ENCODE data around the gene PACSIN2. TPM values are rescaled to one million over a fixed set of nuclear protein-coding genes. Genes with fewer than 3 reads are reported as not detected.
A peak's percentile ranks its signal among the peaks of the same experiment; 100 is the strongest.
"Not testable (repeated sequence)": the region's sequence is repeated elsewhere in the genome, so short reads cannot be mapped to it uniquely, and the experiment has no call there.

The PACSIN2 gene
- total RNA-seq, 2 experiments from 2014 or later = 27.5 to 30.8 TPM

DNA sequence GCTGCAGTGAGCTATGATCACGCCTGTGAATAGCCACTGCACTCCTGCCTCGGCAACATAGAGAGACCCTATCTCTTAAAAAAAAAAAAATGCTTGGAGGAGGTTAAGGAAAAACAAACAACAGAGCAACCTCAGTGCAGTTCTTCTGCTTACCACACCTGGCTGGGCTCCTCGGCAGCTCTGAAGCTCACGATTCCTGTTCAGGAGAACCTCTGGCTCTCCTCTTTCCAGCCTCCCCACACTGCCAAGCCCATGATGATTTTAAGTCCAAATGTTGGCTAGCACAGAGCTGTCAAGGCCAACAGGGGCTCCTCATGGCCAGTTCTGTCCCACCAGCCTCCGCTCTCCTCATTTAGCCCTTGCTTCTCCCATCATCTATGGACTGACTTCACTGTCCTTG, 88.2 kb downstream of the PACSIN2 start:
- CTCF ChIA-PET = interaction anchor here (0.6 to 1.4 kb wide), 2 partner anchors 10 to 17 kb away, joined by 3 read pairs; no protein-coding TSS in a partner anchor
- DNase-seq (no peak), ATAC-seq (no peak)
- H3K27me3 Mint-ChIP-seq (ENCODE audit: low read depth) = no peaks in the 10 kb centered on the region
- no peaks in the 10 kb centered on the region for H3K9me3 Mint-ChIP-seq (ENCODE audit: insufficient read depth)
- POLR2A ChIA-PET = no interaction called here
- no peak overlapping the region for H3K4me3 Mint-ChIP-seq
- H3K4me1 Mint-ChIP-seq (ENCODE audit: low read depth) = peaks cover 25% of the 10 kb centered on the region
- no peaks in the 10 kb centered on the region for H3K36me3 Mint-ChIP-seq (ENCODE audit: low read depth)
- H3K27ac Mint-ChIP-seq = no peak overlapping the region

DNA sequence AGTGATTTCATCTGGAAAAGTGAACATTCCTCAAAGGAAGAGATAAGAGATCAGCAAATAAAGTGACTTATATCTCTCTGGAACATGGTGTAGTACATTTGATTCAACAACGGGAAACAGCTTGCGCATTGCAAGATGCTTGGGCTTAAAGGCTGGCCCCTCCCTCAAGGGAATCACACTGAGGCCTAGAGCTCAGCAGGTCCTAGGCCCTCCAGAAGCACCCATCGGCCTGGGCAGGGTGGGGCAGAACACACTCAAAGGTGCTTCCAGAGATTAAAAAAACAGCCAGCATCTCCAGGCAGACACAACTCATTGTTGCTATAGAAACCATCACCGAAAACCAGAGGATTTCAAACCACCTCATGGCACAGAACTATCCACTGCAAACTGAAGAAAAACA, 88.8 kb downstream of the PACSIN2 start:
- DNase-seq (no peak), ATAC-seq (no peak)
- Mint-ChIP-seq H3K27me3 (ENCODE audit: low read depth) (no peaks in the 10 kb centered on the region), H3K27ac (no peak overlapping the region), H3K9me3 (ENCODE audit: insufficient read depth) (no peaks in the 10 kb centered on the region), H3K4me3 (no peak overlapping the region), H3K4me1 (ENCODE audit: low read depth) (peaks cover 25% of the 10 kb centered on the region), H3K36me3 (ENCODE audit: low read depth) (no peaks in the 10 kb centered on the region)
- POLR2A ChIA-PET = no interaction called here
- CTCF ChIA-PET = interaction anchor here (1.4 kb wide), 1 partner anchor 18 kb away, joined by 3 read pairs; no protein-coding TSS in a partner anchor

DNA sequence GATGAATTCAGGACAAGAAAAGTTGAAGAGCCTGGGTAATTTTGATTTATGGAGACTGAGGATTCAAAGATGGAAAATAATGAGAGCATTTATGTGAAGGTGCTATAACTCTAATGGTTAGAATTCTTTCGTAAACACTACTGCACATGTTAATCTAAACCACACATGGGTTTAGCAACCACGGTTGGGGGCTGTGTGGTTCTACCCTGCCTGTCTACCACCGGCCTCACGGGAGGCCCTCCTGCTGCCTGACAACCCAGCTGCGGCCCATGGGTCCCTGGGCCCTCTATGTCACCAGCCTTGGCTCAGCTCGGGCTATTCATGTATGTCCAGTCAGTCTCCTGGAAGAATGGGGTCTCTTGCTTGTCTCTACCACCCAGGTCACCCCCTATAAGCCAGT, 89.4 kb downstream of the PACSIN2 start:
- no peaks in the 10 kb centered on the region for H3K36me3 Mint-ChIP-seq (ENCODE audit: low read depth)
- H3K4me3 Mint-ChIP-seq = no peak overlapping the region
- POLR2A ChIA-PET = no interaction called here
- ATAC-seq = peak; percentile 69
- H3K27ac Mint-ChIP-seq = no peak overlapping the region
- CTCF ChIA-PET = interaction anchor here (1.4 kb wide), 1 partner anchor 18 kb away, joined by 3 read pairs; no protein-coding TSS in a partner anchor
- H3K9me3 Mint-ChIP-seq (ENCODE audit: insufficient read depth) = no peaks in the 10 kb centered on the region
- DNase-seq = no peak
- peaks cover 25% of the 10 kb centered on the region for H3K4me1 Mint-ChIP-seq (ENCODE audit: low read depth)
- H3K27me3 Mint-ChIP-seq (ENCODE audit: low read depth) = no peaks in the 10 kb centered on the region

DNA sequence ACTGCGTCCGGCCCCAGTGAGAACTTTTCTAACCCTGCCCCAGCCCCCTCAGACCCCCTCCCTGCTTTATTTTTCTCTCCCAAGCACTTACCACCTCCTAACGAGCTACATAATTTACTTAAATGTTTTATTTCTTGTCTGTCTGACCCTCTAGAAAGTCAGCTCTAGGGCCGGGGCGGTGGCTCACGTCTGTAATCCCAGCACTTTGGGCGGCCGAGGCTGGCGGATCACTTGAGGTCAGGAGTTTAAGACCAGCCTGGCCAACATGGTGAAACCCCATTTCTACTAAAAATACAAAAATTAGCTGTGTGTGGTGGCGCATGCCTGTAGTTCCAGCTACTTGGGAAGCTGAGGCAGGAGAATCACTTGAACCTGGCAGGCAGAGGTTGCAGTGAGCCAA, 89.9 kb downstream of the PACSIN2 start:
- CTCF ChIA-PET = interaction anchor here (1.0 to 1.5 kb wide), 2 partner anchors 57 to 167 kb away, joined by 3 to 4 read pairs; no protein-coding TSS in a partner anchor
- peaks cover 25% of the 10 kb centered on the region for H3K4me1 Mint-ChIP-seq (ENCODE audit: low read depth)
- DNase-seq; H3K27ac Mint-ChIP-seq; H3K9me3 Mint-ChIP-seq (ENCODE audit: insufficient read depth); H3K4me3 Mint-ChIP-seq; H3K36me3 Mint-ChIP-seq (ENCODE audit: low read depth); POLR2A ChIA-PET; ATAC-seq; H3K27me3 Mint-ChIP-seq (ENCODE audit: low read depth): not testable (repeated sequence)

DNA sequence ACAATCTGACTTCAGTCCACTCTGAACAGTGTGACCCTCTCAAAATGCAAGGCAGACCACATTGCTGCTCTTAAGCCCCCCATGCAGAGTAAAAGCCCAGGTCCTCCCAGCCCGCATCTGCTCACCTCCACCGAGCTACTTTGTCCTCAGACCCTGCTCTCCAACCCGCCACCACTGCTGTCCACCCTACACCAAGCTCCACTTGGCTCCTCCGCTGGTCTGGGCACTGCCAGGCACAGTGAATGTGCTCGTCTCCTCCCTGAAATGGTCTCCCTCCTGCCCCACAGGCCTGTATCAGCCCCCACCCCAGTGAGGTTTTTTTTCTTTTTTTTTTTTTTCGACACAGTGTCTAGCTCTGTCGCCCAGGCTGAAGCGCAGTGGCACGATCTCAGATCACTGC, 90.5 kb downstream of the PACSIN2 start:
- H3K27me3 Mint-ChIP-seq (ENCODE audit: low read depth) = no peaks in the 10 kb centered on the region
- no peak for ATAC-seq
- no peaks in the 10 kb centered on the region for H3K9me3 Mint-ChIP-seq (ENCODE audit: insufficient read depth)
- peaks cover 25% of the 10 kb centered on the region for H3K4me1 Mint-ChIP-seq (ENCODE audit: low read depth)
- H3K27ac Mint-ChIP-seq = no peak overlapping the region
- H3K36me3 Mint-ChIP-seq (ENCODE audit: low read depth) = no peaks in the 10 kb centered on the region
- ChIA-PET CTCF (interaction anchor here (1.0 to 1.5 kb wide), 2 partner anchors 57 to 168 kb away, joined by 3 to 4 read pairs; no protein-coding TSS in a partner anchor), POLR2A (no interaction called here)
- no peak for DNase-seq
- H3K4me3 Mint-ChIP-seq = no peak overlapping the region

DNA sequence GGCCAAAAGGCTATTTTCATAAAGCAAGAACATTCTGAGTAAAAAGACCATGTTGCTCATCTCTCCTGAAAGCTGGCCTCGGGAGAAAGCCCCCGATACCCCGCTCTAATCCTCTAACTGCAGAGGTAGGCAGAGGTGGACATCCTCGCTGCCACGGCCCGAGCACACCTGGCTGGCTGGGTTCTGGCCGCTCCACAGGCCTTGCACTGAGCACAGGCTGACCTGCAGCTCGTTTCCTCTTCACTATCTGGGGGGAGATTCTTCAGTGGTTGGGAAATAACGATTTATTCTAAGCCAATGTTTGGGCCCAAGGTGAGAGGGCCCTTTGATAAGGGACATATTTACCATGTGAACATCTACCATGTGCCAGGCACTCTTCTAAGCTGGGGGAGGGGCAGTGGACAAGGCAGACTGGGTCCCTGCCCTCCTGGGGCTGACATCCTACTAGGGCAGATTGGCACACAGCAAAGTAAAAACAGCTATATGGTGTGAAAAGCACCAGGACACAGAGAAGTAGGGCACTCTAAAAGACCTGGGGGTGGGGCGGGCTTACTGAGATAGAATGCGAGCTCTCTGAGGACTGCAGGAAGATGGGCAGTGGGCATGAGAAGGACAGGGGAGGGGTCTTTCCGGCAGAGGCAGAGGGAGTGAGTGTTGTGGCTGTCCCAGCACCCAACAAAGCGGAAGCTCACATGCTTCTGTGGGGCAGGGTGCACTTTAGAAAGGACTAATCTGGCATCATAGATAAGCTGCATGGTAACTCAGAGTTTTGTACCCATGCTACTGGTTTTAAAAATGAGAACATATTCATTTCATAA, 92.4 kb downstream of the PACSIN2 start:
- CTCF ChIA-PET = interaction anchor here (1.4 kb wide), 1 partner anchor 28 kb away, joined by 3 read pairs; no protein-coding TSS in a partner anchor
- H3K4me1 Mint-ChIP-seq (ENCODE audit: low read depth) = peaks cover 26% of the 10 kb centered on the region
- POLR2A ChIA-PET = interaction anchor here (0.7 kb wide), 1 partner anchor 55 kb away, joined by 3 read pairs; no protein-coding TSS in a partner anchor

DNA sequence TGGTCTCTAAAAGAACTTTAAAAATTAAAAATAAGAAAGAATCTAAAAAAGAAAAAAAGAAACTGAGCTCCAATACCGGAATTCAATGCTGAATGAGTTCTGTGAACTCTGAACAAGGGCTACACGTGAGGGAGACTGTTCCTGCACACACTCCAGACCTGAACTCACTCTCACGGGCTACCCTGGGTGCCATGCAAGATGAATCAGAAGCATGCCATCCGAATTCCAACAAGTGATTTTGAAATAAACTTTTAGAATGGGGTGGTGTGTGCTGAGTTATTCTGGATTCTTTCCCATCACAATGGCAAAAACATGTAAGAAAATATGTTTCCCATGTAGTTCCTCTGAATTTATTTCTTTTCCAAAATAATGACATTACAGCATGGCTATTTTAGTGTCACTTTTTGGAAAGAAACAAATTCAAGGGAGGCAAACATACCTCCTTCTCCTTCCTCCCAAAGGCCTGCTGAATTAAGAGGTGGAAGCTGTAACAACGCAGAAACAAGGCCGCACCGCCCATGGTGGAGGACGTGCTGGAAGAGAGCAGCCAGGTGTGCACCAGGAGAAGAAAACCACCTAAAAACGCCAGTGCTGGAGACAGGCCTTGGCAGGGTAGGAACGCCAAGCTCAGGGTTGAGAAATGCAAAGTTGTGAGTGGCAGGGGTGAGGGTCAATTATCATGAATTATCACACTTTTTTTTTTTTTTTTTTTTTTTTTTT, 94.7 kb downstream of the PACSIN2 start:
- no peak overlapping the region for H3K27ac Mint-ChIP-seq
- H3K9me3 Mint-ChIP-seq (ENCODE audit: insufficient read depth) = no peaks in the 10 kb centered on the region
- H3K27me3 Mint-ChIP-seq (ENCODE audit: low read depth) = no peaks in the 10 kb centered on the region
- no peak for DNase-seq
- CTCF ChIA-PET = no interaction called here
- POLR2A ChIA-PET = no interaction called here
- no peak overlapping the region for H3K4me3 Mint-ChIP-seq
- ATAC-seq = no peak
- H3K4me1 Mint-ChIP-seq (ENCODE audit: low read depth) = peaks cover 17% of the 10 kb centered on the region
- H3K36me3 Mint-ChIP-seq (ENCODE audit: low read depth) = no peaks in the 10 kb centered on the region

More for the DNA sequence above, 92.4 kb downstream of the PACSIN2 start:
- H3K36me3 Mint-ChIP-seq (ENCODE audit: low read depth) = no peaks in the 10 kb centered on the region
- no peak overlapping the region for H3K4me3 Mint-ChIP-seq
- no peaks in the 10 kb centered on the region for H3K9me3 Mint-ChIP-seq (ENCODE audit: insufficient read depth)
- ATAC-seq (no peak), DNase-seq (no peak)
- no peaks in the 10 kb centered on the region for H3K27me3 Mint-ChIP-seq (ENCODE audit: low read depth)
- peak overlapping the region; percentile 19 for H3K27ac Mint-ChIP-seq

DNA sequence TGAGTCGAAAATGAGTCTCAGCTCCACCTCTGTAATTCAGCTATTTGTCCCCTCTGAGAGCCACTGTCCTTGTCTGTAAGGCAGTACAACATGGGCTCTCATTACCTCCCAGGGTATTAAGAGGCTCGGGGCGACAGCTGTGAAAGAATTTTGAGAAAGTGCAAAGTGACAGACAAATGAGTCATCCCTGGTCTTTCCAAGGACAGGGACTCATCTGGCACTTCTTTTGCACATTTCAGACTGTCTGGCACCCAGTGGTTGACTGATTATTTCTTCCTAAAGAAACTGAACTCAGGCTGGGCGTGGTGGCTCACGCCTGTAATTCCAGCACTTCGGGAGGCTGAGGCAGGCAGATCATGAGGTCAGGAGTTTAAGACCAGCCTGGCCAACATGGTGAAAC, 95.8 kb downstream of the PACSIN2 start:
- no peaks in the 10 kb centered on the region for H3K27me3 Mint-ChIP-seq (ENCODE audit: low read depth)
- DNase-seq = no peak
- ChIA-PET POLR2A (no interaction called here), CTCF (interaction anchor here (1.2 kb wide), 2 partner anchors 15 to 115 kb away, joined by 3 read pairs; no protein-coding TSS in a partner anchor)
- no peaks in the 10 kb centered on the region for H3K36me3 Mint-ChIP-seq (ENCODE audit: low read depth)
- no peak for ATAC-seq
- peaks cover 16% of the 10 kb centered on the region for H3K4me1 Mint-ChIP-seq (ENCODE audit: low read depth)
- no peak overlapping the region for H3K4me3 Mint-ChIP-seq
- H3K27ac Mint-ChIP-seq = no peak overlapping the region
- no peaks in the 10 kb centered on the region for H3K9me3 Mint-ChIP-seq (ENCODE audit: insufficient read depth)

DNA sequence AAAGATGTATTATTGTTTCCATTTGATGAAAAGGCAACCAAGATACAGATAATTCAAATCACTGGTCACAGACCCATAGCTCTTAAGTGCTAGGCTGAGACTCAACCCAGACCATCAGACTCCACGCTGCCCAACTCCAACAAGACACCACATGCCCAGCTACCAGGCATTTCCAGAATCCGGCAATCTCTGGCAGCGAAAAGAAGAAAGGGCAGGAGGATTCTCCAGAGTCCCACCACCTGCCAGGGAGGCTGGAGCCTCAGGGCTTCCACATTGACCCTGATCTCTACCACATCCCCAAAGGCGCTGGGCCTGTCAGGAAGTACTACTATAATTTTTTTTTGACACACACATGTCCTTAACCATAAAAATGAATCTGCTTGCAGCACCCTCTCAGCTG, 96.4 kb downstream of the PACSIN2 start:
- no peak overlapping the region for H3K4me3 Mint-ChIP-seq
- no peaks in the 10 kb centered on the region for H3K27me3 Mint-ChIP-seq (ENCODE audit: low read depth)
- no peaks in the 10 kb centered on the region for H3K36me3 Mint-ChIP-seq (ENCODE audit: low read depth)
- peaks cover 16% of the 10 kb centered on the region for H3K4me1 Mint-ChIP-seq (ENCODE audit: low read depth)
- no peak for DNase-seq
- CTCF ChIA-PET = interaction anchor here (0.7 to 1.2 kb wide), 4 partner anchors 15 to 119 kb away, joined by 3 to 4 read pairs (median 3); no protein-coding TSS in a partner anchor
- H3K27ac Mint-ChIP-seq = no peak overlapping the region
- ATAC-seq = no peak
- H3K9me3 Mint-ChIP-seq (ENCODE audit: insufficient read depth) = no peaks in the 10 kb centered on the region
- POLR2A ChIA-PET = interaction anchor here (0.6 to 1.3 kb wide), 2 partner anchors 18 to 269 kb away, joined by 3 to 5 read pairs; partner anchors contain the start of gene CYB5R3

DNA sequence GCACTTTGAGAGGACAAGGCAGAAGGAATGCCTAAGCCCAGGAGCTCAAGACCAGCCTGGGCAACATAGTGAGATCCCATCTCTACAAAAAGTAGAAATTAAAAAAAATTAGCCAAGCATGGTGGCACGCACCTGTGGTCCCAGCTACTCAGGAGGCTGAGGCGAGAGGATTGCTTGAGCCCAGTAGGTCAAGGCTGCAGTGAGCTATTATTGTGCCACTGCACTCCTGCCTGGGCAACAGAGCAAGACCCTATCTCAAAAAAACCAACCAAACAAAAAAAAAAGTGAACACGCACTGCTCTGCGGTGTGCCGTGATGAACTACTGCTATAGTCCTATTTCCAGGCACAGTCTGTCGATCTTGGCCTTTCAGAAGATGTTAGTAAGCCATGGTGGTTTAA, 97.6 kb downstream of the PACSIN2 start:
- H3K9me3 Mint-ChIP-seq (ENCODE audit: insufficient read depth); H3K4me3 Mint-ChIP-seq; H3K27me3 Mint-ChIP-seq (ENCODE audit: low read depth); ATAC-seq; POLR2A ChIA-PET; H3K4me1 Mint-ChIP-seq (ENCODE audit: low read depth); H3K27ac Mint-ChIP-seq; CTCF ChIA-PET; H3K36me3 Mint-ChIP-seq (ENCODE audit: low read depth); DNase-seq: not testable (repeated sequence)

DNA sequence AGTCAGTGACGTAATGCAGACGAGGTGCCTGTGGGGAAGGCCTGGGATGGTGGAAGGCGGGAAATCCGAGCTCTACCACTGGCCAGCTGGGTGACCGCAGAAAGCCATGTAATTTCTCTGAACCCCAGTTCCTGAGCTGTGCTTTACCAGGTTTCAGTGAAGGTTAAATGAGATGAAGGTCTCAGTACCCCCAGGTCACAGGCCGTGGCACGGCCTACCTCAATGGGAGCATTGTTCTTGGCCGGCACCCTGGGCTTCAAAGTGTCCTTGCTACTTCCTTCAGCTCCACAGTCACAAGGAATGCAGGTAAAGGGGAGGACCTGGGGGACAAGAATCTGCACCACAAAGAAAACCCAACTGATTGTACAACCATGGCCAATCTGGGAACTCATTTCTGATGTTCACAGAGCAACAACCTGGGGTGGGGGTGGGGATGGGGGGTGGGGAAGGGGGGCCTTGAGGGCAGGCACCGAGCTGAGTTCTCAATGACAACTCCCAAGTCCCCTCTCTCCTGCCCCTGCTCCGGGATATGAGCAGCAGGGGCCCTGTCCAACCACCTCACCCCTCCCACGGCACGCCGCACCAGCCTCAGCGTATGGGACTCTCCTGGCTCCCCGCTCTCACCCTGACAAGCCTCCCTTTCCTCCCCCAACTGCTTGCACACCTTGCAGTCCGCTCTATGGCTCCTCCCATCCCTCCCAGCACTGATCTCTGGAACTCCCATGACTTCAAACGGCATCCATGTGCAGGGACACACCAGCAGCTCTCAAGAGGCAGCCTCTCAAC, 98.8 kb downstream of the PACSIN2 start:
- H3K9me3 Mint-ChIP-seq (ENCODE audit: insufficient read depth) = no peaks in the 10 kb centered on the region

More for the DNA sequence above, 98.8 kb downstream of the PACSIN2 start:
- POLR2A ChIA-PET = interaction anchor here (1.1 kb wide), 1 partner anchor 99 kb away, joined by 3 read pairs; the partner anchor contains the start of gene PACSIN2
- Mint-ChIP-seq H3K27me3 (ENCODE audit: low read depth) (no peaks in the 10 kb centered on the region), H3K36me3 (ENCODE audit: low read depth) (no peaks in the 10 kb centered on the region), H3K27ac (peak overlapping the region; percentile 60), H3K4me3 (no peak overlapping the region), H3K4me1 (ENCODE audit: low read depth) (peaks cover 7% of the 10 kb centered on the region)
- no peak for DNase-seq
- no peak for ATAC-seq
- CTCF ChIA-PET = interaction anchor here (0.6 to 0.9 kb wide), 2 partner anchors 11 to 17 kb away, joined by 3 to 4 read pairs; no protein-coding TSS in a partner anchor

Data from activated CD8-positive, alpha-beta T cell treated with anti-CD3 and anti-CD28 coated beads, Interleukin-2, amount 10 ng/mL, durations not matched to agents 7 days and 5 days (primary cell).